Measurements from ENCODE around the gene CFAP161.

DNA sequence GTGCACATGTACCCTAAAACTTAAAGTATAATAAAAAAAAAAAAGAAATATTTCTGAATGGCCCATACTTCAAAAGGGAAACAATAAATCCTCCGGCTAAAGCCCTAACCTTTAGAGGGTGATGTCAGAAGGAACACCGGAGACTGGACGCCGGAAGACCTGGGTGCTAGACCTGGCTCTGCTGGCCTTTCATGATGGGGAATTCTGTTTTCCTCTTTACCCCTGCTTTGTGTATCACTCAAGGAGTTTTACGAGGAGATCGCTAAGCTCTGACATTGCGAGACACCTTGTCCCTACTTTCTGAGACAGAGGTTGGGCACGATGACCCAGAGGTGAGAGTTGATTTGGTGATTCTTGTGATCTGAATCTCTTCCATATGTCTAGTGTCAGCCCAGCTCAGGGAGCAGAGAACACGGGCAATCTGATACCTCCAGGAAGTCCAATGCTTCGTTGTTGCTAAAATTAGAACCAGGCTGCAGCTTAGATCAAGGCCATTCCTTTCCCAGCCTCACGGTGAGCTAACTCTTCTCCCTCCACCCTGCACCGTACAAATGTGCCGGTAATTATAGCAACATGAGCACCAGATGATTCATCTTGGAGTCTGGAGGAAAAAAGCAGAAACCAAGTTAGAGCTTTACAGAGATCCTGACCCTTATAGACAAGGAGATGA lies 42.0 kb upstream of the CFAP161 start:
- TF ChIP-seq, protein P1, sequence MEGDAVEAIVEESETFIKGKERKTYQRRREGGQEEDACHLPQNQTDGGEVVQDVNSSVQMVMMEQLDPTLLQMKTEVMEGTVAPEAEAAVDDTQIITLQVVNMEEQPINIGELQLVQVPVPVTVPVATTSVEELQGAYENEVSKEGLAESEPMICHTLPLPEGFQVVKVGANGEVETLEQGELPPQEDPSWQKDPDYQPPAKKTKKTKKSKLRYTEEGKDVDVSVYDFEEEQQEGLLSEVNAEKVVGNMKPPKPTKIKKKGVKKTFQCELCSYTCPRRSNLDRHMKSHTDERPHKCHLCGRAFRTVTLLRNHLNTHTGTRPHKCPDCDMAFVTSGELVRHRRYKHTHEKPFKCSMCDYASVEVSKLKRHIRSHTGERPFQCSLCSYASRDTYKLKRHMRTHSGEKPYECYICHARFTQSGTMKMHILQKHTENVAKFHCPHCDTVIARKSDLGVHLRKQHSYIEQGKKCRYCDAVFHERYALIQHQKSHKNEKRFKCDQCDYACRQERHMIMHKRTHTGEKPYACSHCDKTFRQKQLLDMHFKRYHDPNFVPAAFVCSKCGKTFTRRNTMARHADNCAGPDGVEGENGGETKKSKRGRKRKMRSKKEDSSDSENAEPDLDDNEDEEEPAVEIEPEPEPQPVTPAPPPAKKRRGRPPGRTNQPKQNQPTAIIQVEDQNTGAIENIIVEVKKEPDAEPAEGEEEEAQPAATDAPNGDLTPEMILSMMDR (conservative IDR thresholded peaks at IDR 0.05; ENCODE audit: low read length), result no peak
- no peak for TF ChIP-seq EZH2phosphoT487 (IDR thresholded peaks at IDR 0.05; ENCODE audit: borderline replicate concordance)

All from Loucy (cell line).